B cell (primary cell): ENCODE measurements around the gene ADAMTS2. TPM values are rescaled to one million over a fixed set of nuclear protein-coding genes. Genes with fewer than 3 reads are reported as not detected.

Experiments
- ATAC-seq: fragments of 200-7000 bp; cut with Tn5 transposase; one replicate; pipeline ENCODE4 v1.10.0; 2021; ENCODE audit warnings: low read depth, mild to moderate bottlenecking, moderate number of reproducible peaks, moderate library complexity
- CTCF ChIA-PET: fragments of 350-600 bp; sonication (Branson Sonifier 250); formaldehyde crosslinking; loops from one replicate; lab custom pipeline; 2021; ENCODE audit warnings: antibody characterized with exemption, inconsistent platforms; lab: Charles Lee
- POLR2A ChIA-PET: fragments of 350-600 bp; sonication (Branson Sonifier 250); formaldehyde crosslinking; loops from one replicate; lab custom pipeline; 2021; ENCODE audit warnings: antibody characterized with exemption; lab: Charles Lee
- DNase-seq: peaks from one replicate; pipeline ENCODE4 v3.0.0; 2013
- H2AFZ ChIP-seq: 2 replicates; pipeline ENCODE4 v1.6.1; 2012; ENCODE audit warnings: mild to moderate bottlenecking, low read depth, low read length; ENCODE audit not compliant: insufficient read depth, poor library complexity, severe bottlenecking
- H3K27ac ChIP-seq, 2 donors: 1 replicate in 1 of 2; 2 replicates in 1 of 2; pipeline ENCODE4 v1.5.1; 2012 to 2013; ENCODE audit warnings: low read length in 2 of 2, mild to moderate bottlenecking in 2 of 2, moderate library complexity in 1 of 2
- H3K27me3 ChIP-seq, 4 experiments: fragments of 200-600 bp in 1 of 4; sonication (generic) in 1 of 4; replicated peaks in 1 of 4; 1 replicate in 2 of 4; 2 replicates in 2 of 4; pipeline versions ENCODE4 v1.6.1 to v1.7.0; 2013 to 2016; ENCODE audit warnings: low read length in 3 of 4, mild to moderate bottlenecking in 2 of 4, mixed read lengths in 1 of 4, moderate library complexity in 1 of 4; ENCODE audit not compliant: insufficient read depth in 4 of 4, control insufficient read depth in 3 of 4; ENCODE audit errors: control extremely low read depth in 1 of 4
- H3K36me3 ChIP-seq, 2 experiments: replicated peaks in 1 of 2; 1 replicate in 1 of 2; 2 replicates in 1 of 2; pipeline versions ENCODE4 v1.6.1 to v1.7.1; 2013; ENCODE audit warnings: low read length in 1 of 2; ENCODE audit not compliant: insufficient read depth in 2 of 2, control insufficient read depth in 1 of 2; ENCODE audit errors: control extremely low read depth in 1 of 2, extremely low read depth in 1 of 2
- H3K4me1 ChIP-seq, 2 donors: fragments of 200-600 bp in 1 of 2; sonication (generic) in 1 of 2; 1 replicate in 1 of 2; 2 replicates in 1 of 2; pipeline versions ENCODE4 v1.5.1 to v1.6.1; 2013 to 2017; ENCODE audit warnings: low read length in 2 of 2; ENCODE audit not compliant: control insufficient read depth in 2 of 2, insufficient read depth in 2 of 2
- H3K4me2 ChIP-seq: replicated peaks from 2 replicates; pipeline ENCODE3; 2012; ENCODE audit warnings: mild to moderate bottlenecking, low read depth, low read length; ENCODE audit not compliant: poor library complexity, severe bottlenecking
- H3K4me3 ChIP-seq, 5 experiments: fragments of 200-600 bp in 1 of 5; sonication (generic) in 1 of 5; 1 replicate in 3 of 5; 2 replicates in 2 of 5; pipeline versions ENCODE4 v1.5.1 to v1.7.0; 2011 to 2016; ENCODE audit warnings: low read length in 4 of 5, mild to moderate bottlenecking in 4 of 5, low read depth in 2 of 5, control low read depth in 1 of 5, moderate library complexity in 1 of 5; ENCODE audit not compliant: insufficient read depth in 1 of 5; ENCODE audit errors: control extremely low read depth in 1 of 5, extremely low read depth in 1 of 5
- H3K79me2 ChIP-seq: fragments of 200-600 bp; sonication (generic); one replicate; pipeline ENCODE4 v1.6.0; 2016; ENCODE audit warnings: low read length; ENCODE audit not compliant: control insufficient read depth, insufficient read depth
- H3K9ac ChIP-seq: fragments of 200-600 bp; sonication (generic); 2 replicates; pipeline ENCODE4 v1.6.1; 2017; ENCODE audit warnings: mild to moderate bottlenecking, low read length, moderate library complexity
- H3K9me3 ChIP-seq, 3 donors: one replicate each; pipeline versions ENCODE4 v1.6.1 to v1.7.1; 2013; ENCODE audit warnings: low read length in 2 of 3; ENCODE audit not compliant: control insufficient read depth in 2 of 3, insufficient read depth in 1 of 3; ENCODE audit errors: control extremely low read depth in 1 of 3
- H4K20me1 ChIP-seq: 2 replicates; pipeline ENCODE4 v1.6.0; 2012; ENCODE audit warnings: mild to moderate bottlenecking, low read length; ENCODE audit not compliant: insufficient read depth, control insufficient read depth, poor library complexity, severe bottlenecking
- H3K27ac Mint-ChIP-seq: one replicate; pipeline ENCODE4 v1.8.0; 2021; ENCODE audit warnings: mixed read lengths
- H3K27me3 Mint-ChIP-seq: one replicate; pipeline ENCODE4 v1.8.0; 2021; ENCODE audit warnings: mixed read lengths
- H3K4me1 Mint-ChIP-seq: one replicate; pipeline ENCODE4 v1.8.0; 2021; ENCODE audit warnings: mixed read lengths
- H3K4me3 Mint-ChIP-seq: one replicate; pipeline ENCODE4 v1.8.0; 2021; ENCODE audit warnings: mixed read lengths
- H3K9me3 Mint-ChIP-seq: one replicate; pipeline ENCODE4 v1.8.0; 2022; ENCODE audit warnings: mixed read lengths; ENCODE audit not compliant: insufficient read depth
- EZH2 ChIP-seq: IDR thresholded peaks from 2 replicates; pipeline ENCODE4 v1.6.1; 2012; ENCODE audit warnings: borderline replicate concordance, low read depth, mild to moderate bottlenecking, moderate library complexity, low read length; ENCODE audit not compliant: insufficient read depth, poor library complexity, severe bottlenecking
- WGBS: methylation state at CpG from one replicate; pipeline ENCODE4 v1.1.5; 2013; ENCODE audit warnings: missing lambda C conversion rate; ENCODE audit not compliant: insufficient coverage; 5-methylcytosine and 5-hydroxymethylcytosine counted together
- intact Hi-C: fragments of 100-400 bp; cut with micrococcal nuclease; formaldehyde crosslinking; loops from one replicate; pipeline ENCODE4 v1.10.0; 2022
- polyA plus RNA-seq: library from polyadenylated mRNA; depleted of rRNA; stranded (reverse); fragments of >200 nt; gene quantifications from 2 replicates; pipeline ENCODE4 v1.2.3, GENCODE V29; 2012
- total RNA-seq, 2 donors: library from RNA; stranded (reverse); fragments of 120-200 nt in 1 of 2; gene quantifications; 1 replicate in 1 of 2; 2 replicates in 1 of 2; pipeline versions ENCODE4 v1.2.3 to v1.2.4, GENCODE V29; 2013 to 2022
- TF ChIP-seq, protein P1 (sequence below): fragments of 200-600 bp; IDR thresholded peaks from one replicate; pipeline ENCODE4 v1.8.0; 2022; ENCODE audit warnings: antibody characterized with exemption, mild to moderate bottlenecking

The ADAMTS2 gene
- total and polyA plus RNA-seq, 2 donors (not counting 1 experiment from before 2014, with no cell fraction given), result not detected

- Histone ChIP-seq H3K4me1 (no peaks in the 10 kb centered on the region), H3K79me2 (no peaks in the 10 kb centered on the region), H3K4me3 (no peak overlapping the region), H3K27ac (no peak overlapping the region), H3K36me3 (no peaks in the 10 kb centered on the region), H4K20me1 (no peaks in the 10 kb centered on the region), H3K9ac (no peak overlapping the region), H3K4me2 (no peak overlapping the region), H2AFZ (no peak overlapping the region), H3K9me3 (peaks cover 0 to 4% (median 0%) of the 10 kb centered on the region in 3 donors), H3K27me3 (no peaks in the 10 kb centered on the region)
- DNase-seq, result no peak
- no peak overlapping the region for H3K27ac Mint-ChIP-seq
- 89% methylated on average over 28 of the region's 28 CpGs for WGBS
- intact Hi-C loops, result no loop called here
- H3K4me1 Mint-ChIP-seq, result no peaks in the 10 kb centered on the region
- no peak for TF ChIP-seq EZH2
- TF ChIP-seq, protein P1, sequence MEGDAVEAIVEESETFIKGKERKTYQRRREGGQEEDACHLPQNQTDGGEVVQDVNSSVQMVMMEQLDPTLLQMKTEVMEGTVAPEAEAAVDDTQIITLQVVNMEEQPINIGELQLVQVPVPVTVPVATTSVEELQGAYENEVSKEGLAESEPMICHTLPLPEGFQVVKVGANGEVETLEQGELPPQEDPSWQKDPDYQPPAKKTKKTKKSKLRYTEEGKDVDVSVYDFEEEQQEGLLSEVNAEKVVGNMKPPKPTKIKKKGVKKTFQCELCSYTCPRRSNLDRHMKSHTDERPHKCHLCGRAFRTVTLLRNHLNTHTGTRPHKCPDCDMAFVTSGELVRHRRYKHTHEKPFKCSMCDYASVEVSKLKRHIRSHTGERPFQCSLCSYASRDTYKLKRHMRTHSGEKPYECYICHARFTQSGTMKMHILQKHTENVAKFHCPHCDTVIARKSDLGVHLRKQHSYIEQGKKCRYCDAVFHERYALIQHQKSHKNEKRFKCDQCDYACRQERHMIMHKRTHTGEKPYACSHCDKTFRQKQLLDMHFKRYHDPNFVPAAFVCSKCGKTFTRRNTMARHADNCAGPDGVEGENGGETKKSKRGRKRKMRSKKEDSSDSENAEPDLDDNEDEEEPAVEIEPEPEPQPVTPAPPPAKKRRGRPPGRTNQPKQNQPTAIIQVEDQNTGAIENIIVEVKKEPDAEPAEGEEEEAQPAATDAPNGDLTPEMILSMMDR, result no peak
- peaks cover 2% of the 10 kb centered on the region for H3K9me3 Mint-ChIP-seq
- ChIA-PET POLR2A (no interaction called here), CTCF (no interaction called here)
- ATAC-seq, result no peak
- no peaks in the 10 kb centered on the region for H3K27me3 Mint-ChIP-seq
- H3K4me3 Mint-ChIP-seq, result no peak overlapping the region
Measured at GRCh38 chr5:179380211-179381035, 35.2 kb upstream of the ADAMTS2 start.

DNA sequence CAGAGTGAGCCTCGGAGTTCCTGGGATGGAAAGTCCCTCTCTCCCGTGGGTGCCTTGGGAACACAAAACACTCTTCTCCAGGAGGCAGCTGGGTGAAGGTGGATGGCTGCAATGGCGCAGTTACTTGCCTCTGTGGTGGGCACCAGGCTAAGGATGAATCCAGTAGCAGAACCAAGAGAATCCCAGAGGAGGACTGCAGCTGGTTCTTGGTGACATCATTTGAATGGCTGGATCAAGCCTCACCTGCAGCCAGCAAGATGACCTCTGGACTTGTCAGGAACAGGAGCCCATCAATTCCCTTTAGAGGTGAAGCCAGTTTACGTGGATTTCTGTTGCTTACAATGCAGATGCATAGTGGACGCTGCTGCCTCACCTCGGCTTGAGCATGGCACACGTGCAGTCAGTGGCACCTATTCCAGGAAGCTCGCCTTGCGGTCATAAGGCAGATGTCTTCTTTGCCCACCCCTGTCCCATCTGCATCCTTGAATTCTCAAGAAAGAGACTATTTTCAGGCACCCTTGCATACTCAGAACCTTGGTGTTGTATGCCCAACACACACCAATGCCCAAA, 34.1 kb upstream of the ADAMTS2 start:
- H3K79me2 ChIP-seq, result no peaks in the 10 kb centered on the region
- H3K27ac ChIP-seq, result no peak overlapping the region
- CTCF ChIA-PET, result no interaction called here
- WGBS, result 84% methylated on average over 9 of the region's 9 CpGs
- H3K9me3 Mint-ChIP-seq, result peaks cover 2% of the 10 kb centered on the region
- TF ChIP-seq, protein P1, result no peak
- no peak for TF ChIP-seq EZH2
- POLR2A ChIA-PET, result no interaction called here
- no peak overlapping the region for H3K27ac Mint-ChIP-seq
- DNase-seq (no peak), ATAC-seq (no peak)
- no peaks in the 10 kb centered on the region for H3K4me1 ChIP-seq
- H3K4me2 ChIP-seq, result no peak overlapping the region
- no peaks in the 10 kb centered on the region for H3K4me1 Mint-ChIP-seq
- no peak overlapping the region for H3K4me3 Mint-ChIP-seq
- intact Hi-C loops, result no loop called here
- no peak overlapping the region for H3K4me3 ChIP-seq
- no peaks in the 10 kb centered on the region for H3K27me3 ChIP-seq
- H3K36me3 ChIP-seq, result no peaks in the 10 kb centered on the region
- H2AFZ ChIP-seq, result no peak overlapping the region
- H3K9ac ChIP-seq, result no peak overlapping the region
- H4K20me1 ChIP-seq, result no peaks in the 10 kb centered on the region
- peaks cover 0 to 4% (median 0%) of the 10 kb centered on the region in 3 donors for H3K9me3 ChIP-seq
- no peaks in the 10 kb centered on the region for H3K27me3 Mint-ChIP-seq
